Measurements from ENCODE around the gene ATP5F1A. TPM values are rescaled to one million over a fixed set of nuclear protein-coding genes. Genes with fewer than 3 reads are reported as not detected.

Gene ATP5F1A
- polyA plus RNA-seq, 12 donors = 257 to 525 (median 472) TPM; not detected in 1

DNA sequence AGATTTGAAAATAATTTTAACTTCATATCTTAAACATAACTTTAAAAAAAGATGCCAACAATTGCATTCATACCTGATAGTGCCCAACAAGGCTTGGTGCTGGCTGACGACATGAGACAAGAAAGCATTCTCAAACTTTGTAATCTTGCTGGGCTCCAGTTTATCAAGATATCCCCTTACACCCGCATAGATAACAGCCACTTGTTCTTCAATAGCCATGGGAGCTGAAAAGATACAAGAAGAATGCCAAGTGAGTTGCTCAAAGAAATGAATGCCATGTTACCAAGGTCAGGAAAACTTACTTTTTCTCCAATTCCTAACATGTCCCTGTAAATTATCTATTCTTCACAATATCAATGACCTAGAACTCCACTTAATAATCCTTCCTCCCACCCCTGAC is 13.7 kb downstream of the ATP5F1A start:
- DNase-seq = no peak

DNA sequence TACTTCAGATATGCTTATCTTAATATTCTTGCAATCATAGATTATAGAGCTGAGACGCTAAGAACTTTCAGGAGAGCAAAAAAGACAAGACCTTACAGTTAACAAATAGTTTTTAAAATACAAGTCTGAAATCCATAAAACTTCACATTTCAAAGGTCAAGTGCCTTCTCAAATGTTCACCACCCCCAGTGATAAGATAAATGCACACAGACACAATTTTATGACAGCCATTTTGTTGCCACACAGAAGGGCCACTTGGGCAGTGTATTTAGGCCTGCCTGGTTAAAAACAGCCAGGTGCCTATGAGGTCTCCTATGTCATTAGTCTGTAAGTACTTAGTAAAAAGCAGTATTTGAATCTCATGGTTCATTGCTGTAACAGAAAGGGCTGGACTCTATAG is 17.9 kb downstream of the ATP5F1A start:
- DNase-seq = no peak

DNA sequence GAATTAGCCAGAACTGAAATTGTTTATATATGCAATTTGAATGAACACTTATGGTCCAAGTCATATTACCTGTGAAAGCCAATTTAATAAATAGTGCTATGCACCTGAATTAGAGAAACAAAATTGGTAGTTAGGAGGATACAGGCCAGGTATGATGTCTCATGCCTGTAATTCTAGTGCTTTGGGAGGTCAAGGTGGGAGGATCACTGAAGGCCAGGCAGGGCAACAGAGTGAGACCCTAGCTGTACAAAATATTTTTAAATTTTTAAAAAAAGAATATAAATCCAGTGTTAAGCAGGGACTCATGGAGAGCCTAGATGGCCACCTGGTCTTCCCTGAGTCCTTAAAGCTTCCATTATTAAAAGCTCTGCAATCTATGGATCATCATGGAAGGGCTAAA is 18.8 kb downstream of the ATP5F1A start:
- DNase-seq = no peak

DNA sequence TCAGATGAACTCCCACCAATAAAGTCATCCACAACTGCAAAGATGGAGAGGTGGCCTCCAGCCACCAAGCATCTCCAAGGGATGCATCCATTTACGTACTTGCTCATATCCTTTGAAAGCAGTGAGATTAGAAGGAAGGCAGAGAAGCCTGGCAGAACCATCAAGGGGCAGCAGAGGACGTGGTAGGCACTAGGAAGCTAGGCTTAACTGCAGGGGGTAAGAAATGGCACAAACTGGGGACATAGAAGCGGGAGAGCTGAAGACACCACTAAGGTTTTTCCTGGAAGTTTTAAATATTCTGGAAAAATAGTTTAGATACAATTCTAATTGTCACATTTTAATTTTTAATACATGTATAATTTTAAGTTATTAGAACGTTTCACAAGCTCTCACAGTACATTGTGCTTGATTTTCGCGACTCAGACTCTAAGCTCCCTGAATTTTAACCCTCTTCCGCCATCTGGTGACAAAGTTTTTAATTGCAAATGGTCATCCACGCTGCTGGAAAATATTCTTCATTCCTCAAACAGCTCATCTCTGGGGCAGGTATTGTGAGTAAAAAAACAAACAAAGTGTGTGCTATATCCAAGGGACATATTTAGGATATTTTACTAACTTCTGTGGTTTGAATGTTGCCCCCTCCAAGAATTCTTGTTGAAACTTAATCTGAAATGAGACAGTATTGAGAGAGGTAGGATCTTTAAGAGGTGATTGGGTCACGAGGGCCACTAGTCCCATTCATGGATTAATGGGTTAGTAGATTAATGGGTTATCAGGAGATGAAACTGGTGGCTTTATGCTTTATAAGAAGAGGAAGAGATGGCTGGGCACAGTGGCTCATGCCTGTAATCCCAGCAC is 24.4 kb downstream of the ATP5F1A start:
- peak; percentile 78 for DNase-seq

DNA sequence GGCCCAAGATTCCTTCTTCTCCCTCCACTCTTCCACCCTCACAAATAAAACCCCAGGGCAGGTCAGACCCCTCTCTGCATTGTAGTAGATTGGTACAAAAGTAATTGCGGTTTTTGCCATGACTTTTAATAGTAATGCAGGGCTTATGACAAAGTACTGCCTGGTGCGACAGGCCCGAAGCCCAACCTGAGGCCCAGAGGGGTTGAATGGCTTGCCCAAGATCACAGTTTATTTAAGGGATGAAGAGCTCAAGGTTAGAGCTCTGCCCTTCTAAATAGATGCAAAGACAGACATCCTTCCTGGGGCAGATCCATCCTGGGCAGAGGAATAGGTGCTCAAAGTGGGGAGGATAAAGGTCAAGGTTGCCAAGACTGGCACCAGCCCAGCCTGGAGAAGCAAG is 25.1 kb downstream of the ATP5F1A start:
- DNase-seq = no peak

DNA sequence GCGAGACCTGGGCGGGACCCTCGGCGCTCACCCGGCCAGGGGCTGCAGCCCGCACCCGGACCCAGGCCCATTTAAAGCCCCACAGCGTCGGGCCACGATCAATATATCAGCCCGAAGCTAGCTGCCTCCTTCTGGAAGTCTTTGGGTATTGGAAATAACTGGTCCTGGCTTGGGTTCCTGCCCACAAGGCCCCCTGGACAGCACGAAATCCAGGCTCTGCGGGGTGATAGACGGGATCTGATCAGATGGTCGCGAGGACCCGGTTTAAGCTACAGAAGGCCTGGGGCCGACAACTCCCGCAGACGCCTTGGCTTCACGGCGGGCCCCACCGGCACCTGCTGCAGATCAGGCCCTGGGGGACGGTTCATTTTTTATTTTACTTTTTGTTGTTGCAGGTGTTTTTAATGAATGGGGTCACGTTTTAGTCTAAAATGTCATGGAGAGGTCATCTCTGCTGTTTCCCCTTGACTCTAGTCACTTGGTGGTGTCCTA is 25.7 kb downstream of the ATP5F1A start:
- DNase-seq = no peak

DNA sequence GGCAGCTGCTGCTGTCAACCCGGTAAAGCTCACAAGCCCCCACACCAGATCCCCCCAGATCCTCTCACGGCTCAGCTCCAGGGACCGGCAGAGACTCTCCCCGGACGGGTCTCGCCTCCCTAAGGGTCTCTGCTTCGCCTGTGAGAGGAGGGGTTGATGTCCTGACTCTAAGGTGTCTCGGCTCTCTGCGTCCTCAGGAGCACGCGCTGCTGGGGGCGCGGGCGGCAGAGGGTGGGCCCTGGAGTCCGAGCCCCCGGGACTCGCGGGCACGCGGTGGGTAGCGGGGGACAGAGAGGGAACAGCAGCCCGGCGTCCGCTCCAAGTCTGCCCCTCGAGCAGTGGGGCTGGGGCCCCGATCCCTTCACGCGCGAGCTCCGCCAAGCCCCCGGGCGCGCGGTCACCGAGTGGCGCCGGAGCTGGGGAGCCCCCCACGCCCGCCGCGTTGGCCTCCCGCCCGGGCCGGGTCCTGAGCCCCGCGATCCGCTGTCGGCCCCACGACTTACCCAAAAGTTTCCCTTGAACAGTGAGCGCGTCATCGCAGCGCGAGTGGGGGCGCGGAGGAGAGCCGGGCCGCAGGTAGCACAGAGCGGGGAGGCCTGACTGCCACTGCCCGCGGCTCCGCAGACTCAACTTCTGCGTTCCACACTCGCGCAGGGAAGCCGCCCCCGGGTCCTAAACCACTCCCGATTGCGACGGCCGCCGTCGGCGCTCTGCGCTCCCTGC is 26.3 kb downstream of the ATP5F1A start, which contains the start of gene PSTPIP2:
PSTPIP2 (minus strand) TSS at position 608 of the 723 bp plus-strand sequence; CDS start at position 536, 72 bp downstream.
- DNase-seq = peak; percentile 52

DNA sequence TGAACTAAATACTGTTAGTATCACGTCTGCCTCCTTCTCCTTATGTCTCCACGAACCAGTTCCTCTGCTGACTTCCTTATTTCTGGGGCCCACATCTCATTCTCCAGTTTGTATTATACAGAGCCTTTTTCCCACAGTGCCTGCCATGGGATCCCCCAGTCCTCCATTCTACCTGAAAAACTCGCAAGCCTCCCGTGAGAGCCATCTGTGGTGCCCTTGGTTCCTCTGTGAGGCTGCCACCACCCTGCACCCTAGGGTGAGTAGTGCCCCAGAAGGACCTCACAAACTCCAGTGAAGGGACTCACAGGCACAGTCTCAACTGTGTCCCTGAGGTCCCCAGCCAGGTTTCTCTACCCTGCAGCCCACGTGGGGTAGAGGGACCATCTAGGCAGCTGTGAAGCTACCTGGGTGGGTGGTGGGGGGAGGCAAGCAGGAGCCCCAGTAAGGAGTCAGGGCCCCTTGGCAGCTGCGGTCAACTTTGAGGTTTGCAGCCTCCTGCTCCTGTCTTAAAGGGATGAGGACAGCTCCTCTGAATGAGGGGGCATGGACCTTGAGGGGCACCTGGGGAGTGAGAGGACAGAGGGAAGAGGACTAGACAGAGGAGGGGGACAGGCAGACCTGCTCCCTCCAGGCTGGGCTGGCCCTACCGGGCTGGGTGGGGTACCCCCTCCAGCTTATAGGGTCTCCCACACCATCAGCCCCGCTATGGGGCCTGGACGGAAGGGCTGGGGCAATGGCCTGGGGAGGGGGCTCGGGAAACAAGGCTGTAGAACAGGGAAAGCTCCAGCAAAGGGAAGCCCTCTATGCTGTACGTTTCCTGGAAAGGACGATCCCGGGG is 27.1 kb downstream of the ATP5F1A start:
- no peak for DNase-seq

DNA sequence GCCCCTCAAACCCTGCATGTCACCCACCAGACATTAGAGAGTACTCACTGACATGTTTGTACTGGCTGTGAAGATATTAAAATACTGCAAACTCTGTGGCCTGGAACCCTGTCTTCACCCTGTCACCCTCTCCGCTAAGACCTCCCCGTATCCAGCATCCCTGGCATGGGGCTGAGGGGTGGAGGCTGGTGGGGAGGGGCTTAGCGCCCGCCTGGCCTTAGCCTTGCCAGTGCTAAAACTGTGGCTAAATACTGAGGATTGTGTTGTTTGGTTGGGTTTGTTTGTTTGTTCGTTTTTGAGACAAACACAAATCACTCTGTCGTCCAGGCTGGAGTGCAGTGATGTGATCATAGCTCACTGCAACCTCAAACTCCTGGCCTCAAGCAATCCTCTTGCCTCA is 27.9 kb downstream of the ATP5F1A start:
- DNase-seq = no peak

DNA sequence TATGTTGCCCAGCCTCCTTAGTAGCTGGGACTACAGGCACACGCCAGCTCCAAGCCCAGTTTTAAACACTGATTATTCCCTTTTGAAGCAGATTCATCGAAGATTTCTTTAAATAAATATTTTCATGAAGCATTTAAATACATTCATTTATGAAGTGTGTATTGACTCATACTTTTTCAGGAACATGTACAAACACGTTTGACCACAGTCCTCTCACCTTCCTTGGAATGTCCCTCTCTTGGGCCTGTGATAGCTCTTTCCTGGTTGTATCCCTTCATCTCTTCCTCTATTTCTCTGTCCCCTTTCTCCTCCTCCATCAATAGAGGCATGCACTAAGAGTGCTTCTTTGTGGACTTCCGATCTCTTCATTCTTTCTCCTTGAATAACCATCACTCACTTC is 28.6 kb downstream of the ATP5F1A start:
- DNase-seq = no peak

DNA sequence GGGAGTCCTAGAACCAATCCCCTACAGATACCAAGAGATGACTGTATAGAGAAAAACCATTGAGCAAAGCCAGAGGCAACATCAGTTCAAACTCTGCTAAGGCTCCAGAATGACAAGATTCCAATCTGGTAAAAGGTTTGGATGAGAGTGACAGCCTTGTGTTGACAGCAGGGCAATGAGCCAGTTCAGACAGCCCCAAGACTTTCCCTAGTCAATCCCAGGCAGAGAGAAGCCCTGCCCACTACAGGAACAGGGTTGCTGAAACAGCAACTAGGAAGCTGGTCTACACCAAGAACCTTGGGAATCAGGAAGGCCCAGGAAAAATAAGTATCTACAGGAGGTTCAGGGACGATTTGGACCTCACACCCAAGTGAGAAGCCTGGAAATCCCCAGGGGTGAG is 29.3 kb downstream of the ATP5F1A start:
- no peak for DNase-seq

DNA sequence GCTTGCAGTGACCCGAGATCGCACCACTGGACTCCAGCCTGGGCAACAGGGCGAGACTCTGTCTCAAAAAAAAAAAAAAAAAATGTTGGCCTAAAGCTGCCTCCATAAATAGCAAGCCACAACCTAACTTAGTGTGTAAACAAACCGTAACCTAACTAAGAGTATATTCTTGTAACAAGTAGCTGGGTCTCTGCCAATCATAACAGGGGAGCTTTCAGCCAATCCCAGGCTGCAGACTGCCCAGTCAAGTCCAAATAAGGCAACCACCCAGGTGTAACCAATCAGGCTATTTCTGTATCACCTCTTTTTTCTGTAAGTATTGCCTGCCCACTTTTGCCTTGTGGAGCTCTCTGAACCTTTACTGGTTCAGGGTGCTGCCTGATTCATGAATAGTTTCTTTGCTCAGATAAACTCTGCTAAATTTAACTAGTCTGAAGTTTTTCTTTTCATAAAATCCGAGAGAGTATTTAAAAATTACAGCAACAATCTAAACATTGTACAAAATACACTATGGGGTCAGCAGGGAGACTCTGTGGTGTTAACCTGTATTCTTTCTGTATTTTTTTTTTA is 30.6 kb downstream of the ATP5F1A start:
- DNase-seq = no peak

DNA sequence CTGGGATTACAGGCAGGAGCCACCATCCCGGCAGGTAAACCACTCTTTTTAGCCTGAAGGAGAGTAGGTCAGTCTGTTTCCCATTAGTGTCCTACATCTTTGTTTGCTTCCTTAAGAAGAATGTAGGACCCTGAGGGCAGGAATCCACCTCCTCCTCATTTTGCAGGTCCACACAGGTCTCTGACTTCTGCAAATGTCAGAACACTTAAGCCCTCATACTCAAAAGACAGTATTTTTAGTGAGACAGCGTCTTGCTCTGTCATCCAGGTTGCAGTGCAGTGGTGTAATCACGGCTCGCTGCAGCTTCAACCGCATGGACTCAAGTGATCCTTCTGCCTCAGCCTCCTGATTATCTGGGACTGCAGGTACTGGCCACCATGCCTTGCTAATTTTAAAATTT is 35.3 kb downstream of the ATP5F1A start:
- no peak for DNase-seq

DNA sequence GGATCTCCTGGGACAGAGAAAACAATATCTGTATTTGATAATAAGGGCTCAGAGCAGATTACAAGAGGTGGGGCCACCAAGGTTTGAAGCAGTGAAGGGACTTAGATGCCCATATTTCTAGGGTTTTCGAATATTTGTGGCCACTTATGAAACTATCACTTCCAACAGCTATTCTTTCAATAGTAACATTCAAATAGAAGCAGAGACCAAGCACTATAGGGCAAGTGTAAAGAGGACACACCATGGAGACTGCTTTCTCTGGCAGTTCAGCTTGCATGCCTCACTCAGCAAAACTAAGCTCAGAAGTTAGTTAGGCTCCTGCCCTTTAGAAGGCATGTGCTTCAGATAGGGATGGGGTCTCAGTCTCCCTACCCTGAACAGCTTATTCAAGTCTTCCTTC is 36.3 kb downstream of the ATP5F1A start:
- DNase-seq = no peak

DNA sequence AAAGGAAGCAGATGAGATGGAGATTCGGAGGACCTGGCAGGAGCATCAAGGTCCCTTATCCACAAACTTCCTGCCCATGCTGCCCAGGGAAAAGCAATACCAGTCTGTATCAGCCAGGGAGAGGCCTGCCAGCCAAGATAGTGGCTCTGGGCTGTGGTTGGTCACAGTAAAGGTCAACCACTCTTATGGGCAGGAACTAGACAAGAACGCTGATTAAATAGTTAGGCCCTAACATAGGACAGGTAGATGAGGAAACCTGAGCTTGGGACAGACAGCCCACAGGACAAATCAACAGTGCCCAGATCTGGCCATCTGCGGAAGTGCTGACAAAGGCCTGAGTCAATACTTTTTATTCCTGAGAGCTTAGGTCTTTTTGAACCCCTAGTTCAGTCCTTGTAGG is 36.7 kb downstream of the ATP5F1A start:
- no peak for DNase-seq

DNA sequence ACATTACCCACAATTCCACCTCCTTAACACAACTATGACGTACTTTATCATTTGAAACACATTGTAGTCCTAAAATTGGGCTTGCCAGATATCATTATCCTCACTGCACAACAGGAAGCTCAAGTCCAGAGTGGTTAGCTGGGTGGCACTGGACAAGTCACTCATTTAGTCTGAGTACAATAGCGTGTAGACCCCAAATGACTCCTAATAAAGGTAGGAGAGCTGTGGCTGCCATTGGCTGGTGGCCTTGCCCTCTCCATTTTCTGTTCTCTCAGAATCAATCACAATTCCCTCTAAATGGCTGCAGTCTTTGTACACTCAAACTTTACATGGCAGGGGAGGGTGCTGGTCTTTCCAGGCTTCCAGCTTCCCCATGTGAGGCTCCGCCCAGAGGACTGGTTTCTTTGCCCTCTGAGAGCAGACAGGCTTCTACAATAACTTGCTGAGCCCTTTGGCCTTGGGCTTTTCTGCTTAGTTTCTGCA is 37.7 kb downstream of the ATP5F1A start:
- DNase-seq = no peak

DNA sequence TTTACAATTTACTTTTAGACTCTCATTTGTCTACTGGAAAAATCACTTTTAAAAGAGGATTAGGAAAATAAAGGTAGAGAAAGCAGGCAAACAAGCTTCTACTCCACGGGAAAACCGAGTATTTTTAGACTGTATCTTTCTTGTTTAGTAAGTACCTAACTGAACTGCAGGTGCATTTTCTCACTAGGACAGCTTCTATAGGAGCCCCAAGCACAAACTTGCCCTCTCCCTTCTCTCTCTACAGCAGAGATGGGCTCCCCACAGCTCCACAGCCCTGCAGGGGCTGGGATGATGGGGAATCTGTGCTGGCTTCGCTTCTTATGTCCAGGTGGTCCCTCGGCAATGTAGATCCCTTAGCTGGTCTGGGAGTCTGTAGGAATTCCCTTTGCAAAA is 42.3 kb downstream of the ATP5F1A start:
- no peak for DNase-seq

DNA sequence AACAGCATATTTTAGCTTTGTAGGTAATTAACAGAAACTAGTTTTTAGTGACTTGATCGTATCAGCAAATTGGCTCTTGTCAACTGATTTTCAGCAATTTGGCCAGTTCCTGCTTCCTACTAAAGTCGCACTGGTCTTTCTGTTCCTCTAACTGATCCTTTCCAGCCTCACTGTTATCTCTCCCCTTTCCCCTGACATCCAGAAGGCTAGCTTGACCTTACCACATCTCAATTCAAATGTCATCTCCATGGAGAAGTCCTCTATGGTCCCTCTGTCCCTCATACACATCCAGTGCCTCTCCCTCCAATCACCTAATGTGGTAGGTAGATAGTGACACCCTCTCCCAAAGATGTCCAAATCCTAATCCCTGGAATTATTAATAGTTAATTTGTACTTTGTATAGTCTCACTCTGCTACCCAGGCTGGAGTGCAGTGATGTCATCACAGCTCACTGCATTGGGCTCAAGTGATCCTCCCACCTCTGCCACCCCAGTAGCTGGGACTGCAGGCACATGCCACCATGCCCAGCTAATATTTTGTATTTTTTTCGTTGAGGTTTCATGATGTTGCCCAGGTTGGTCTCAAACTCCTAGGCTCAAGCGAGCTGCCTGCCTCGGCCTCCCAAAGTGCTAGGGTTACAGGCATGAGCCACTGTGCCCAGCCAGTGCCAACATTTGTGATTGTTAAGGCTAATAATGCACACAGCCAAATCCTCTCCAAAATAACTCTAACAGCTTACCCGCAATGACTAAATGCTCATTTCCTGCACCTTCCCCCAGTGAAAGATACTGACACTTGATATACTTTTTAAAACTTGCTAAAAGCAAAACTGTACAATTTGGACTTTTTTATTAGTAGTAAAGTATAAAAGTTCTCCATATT is 42.9 kb downstream of the ATP5F1A start:
- DNase-seq = no peak

DNA sequence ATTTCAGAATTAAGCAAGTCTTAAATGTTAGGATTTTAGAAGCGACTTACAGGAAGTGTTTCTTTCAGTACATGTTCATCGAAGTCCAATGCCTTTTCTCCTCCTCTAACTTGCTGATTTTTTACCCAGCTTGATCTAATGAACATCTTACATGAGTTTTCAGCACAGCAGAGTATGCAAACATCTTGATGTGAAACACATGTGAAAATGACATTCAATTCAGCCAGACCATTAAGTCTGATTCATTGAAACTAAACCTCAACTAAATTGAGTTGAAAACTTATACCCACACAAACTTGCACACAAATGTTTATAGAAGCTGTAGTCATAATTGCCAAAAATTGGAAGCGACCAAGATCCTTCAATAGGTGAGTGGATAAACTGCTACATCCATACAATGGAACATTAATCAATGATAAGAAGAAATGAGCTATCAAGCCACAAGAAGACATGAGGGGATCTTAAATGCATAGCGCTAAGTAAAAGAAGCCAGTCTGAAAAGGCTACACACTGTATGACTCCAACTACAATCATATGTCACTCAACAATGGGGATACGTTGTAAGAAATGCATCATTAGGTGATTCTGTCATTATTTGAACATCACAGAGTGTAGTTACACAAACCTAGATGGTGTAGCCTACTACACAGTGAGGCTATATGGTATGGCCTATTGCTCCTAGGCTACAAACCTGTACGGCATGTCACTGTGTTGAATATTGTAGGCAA is 44.6 kb downstream of the ATP5F1A start:
- no peak for DNase-seq

All from muscle of arm (tissue), 12 donors.